ENCODE results near the gene AGAP3. TPM values are rescaled to one million over a fixed set of nuclear protein-coding genes. Genes with fewer than 3 reads are reported as not detected.
A peak's percentile ranks its signal among the peaks of the same experiment; 100 is the strongest.

AGAP3 gene
- total and polyA plus RNA-seq, 2 donors (not counting 1 experiment from before 2014, with no cell fraction given), result 21.1 to 22.3 TPM

DNA sequence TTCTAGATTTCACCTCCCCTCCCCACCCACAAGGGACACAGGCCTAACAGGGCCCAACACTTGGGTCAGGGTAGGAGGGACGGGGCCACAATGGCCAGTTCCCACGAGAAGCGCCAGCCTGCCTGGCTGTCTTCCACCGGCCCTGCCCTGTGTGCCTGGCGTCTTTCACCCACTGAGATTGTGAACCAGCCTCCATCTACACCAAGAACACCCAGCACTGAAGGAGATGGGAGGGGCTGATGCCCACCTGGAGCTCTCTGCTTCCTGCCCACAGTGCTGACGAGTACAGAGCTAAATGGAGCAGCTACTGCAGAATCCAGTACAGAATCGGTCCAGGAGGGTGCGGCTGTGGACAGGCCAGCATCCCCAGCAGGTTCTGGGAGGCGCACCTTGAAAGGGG is 40.3 kb upstream of the AGAP3 start:
- H3K27me3 Mint-ChIP-seq, result no peaks in the 10 kb centered on the region
- Histone ChIP-seq H3K4me1 (ENCODE audit: control insufficient read depth in 2 of 2, insufficient read depth in 2 of 2, low read length in 2 of 2) (no peaks in the 10 kb centered on the region), H3K27me3 (replicated peaks in 1 of 4; ENCODE audit: control extremely low read depth in 1 of 4, control insufficient read depth in 3 of 4, insufficient read depth in 4 of 4, low read length in 3 of 4) (peaks cover 0 to 3% (median 0%) of the 10 kb centered on the region in 4 experiments), H3K27ac (ENCODE audit: low read length in 2 of 2) (no peak overlapping the region), H3K4me2 (replicated peaks; ENCODE audit: low read depth, low read length, poor library complexity, severe bottlenecking) (no peak overlapping the region), H2AFZ (ENCODE audit: insufficient read depth, low read depth, low read length, poor library complexity, severe bottlenecking) (no peak overlapping the region), H4K20me1 (ENCODE audit: control insufficient read depth, insufficient read depth, low read length, poor library complexity, severe bottlenecking) (no peaks in the 10 kb centered on the region), H3K79me2 (ENCODE audit: control insufficient read depth, insufficient read depth, low read length) (no peaks in the 10 kb centered on the region), H3K4me3 (ENCODE audit: control extremely low read depth in 1 of 5, extremely low read depth in 1 of 5, insufficient read depth in 1 of 5, low read depth in 2 of 5, low read length in 4 of 5) (no peak overlapping the region), H3K9me3 (ENCODE audit: control extremely low read depth in 1 of 3, control insufficient read depth in 2 of 3, insufficient read depth in 1 of 3, low read length in 2 of 3) (no peaks in the 10 kb centered on the region), H3K9ac (ENCODE audit: low read length) (no peak overlapping the region), H3K36me3 (replicated peaks in 1 of 2; ENCODE audit: control extremely low read depth in 1 of 2, control insufficient read depth in 1 of 2, extremely low read depth in 1 of 2, insufficient read depth in 2 of 2, low read length in 1 of 2) (no peaks in the 10 kb centered on the region)
- H3K4me1 Mint-ChIP-seq, result no peaks in the 10 kb centered on the region
- 93% methylated on average over 9 of the region's 9 CpGs for WGBS (ENCODE audit: insufficient coverage)
- CTCF ChIA-PET, result no interaction called here
- POLR2A ChIA-PET, result interaction anchor here (1.0 kb wide), 1 partner anchor 13 kb away, joined by 4 read pairs; no protein-coding TSS in a partner anchor
- H3K4me3 Mint-ChIP-seq, result no peak overlapping the region
- no peak for TF ChIP-seq EZH2 (IDR thresholded peaks at IDR 0.05; ENCODE audit: borderline replicate concordance, insufficient read depth, low read depth, low read length, poor library complexity, severe bottlenecking)
- TF ChIP-seq, protein P1, sequence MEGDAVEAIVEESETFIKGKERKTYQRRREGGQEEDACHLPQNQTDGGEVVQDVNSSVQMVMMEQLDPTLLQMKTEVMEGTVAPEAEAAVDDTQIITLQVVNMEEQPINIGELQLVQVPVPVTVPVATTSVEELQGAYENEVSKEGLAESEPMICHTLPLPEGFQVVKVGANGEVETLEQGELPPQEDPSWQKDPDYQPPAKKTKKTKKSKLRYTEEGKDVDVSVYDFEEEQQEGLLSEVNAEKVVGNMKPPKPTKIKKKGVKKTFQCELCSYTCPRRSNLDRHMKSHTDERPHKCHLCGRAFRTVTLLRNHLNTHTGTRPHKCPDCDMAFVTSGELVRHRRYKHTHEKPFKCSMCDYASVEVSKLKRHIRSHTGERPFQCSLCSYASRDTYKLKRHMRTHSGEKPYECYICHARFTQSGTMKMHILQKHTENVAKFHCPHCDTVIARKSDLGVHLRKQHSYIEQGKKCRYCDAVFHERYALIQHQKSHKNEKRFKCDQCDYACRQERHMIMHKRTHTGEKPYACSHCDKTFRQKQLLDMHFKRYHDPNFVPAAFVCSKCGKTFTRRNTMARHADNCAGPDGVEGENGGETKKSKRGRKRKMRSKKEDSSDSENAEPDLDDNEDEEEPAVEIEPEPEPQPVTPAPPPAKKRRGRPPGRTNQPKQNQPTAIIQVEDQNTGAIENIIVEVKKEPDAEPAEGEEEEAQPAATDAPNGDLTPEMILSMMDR (IDR thresholded peaks at IDR 0.05), result no peak
- no peaks in the 10 kb centered on the region for H3K9me3 Mint-ChIP-seq (ENCODE audit: insufficient read depth)
- no peak overlapping the region for H3K27ac Mint-ChIP-seq
- intact Hi-C loops (cut with micrococcal nuclease), result no loop called here
- ATAC-seq (ENCODE audit: low read depth) (no peak), DNase-seq (no peak)

DNA sequence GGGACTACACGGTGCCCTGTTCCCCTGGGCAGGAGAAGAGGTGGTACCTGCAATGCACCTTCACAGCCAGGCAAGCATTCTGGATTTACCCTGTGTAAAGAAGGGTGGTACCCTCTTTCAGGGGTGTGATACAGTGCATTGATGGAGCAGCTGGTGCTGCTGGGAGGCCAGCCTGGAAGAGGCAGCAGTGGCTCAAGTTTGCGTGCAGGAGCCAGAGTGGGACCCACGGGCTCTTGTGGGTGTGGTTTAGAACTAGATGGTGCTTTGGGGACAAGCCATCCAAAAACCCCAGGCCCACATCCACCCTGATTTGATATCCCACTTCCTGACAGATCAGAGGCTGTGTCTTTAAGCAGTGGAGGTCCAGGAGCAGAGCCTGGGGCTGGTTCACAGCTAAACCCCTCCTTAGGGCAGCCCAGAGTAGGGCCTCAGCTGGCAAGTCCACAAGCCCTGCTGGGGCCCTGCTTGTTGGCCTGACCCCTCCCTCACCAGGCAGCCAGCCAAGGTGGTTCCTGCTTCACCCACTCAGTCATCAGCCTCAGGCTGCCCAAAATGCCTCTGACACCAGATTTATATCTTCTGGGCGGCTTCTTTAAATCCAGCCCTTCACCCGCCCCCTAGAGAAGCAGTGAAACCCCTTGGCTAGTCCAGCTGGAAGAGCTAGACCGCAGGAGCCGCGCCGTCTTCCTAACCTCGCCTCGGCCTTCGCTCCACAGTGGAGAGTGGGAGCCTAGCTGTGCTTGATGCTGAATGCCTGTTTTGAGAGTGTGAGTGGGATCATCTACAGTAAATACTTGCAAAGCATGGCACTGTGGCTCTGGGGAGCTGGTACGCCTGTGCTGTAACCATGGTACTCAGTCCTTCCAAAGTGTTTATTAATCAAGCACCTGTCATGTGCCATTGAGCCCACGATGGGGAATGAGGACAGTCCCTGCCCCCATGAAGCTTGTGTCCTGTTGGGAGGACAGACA is 39.4 kb upstream of the AGAP3 start:
- ATAC-seq (ENCODE audit: low read depth) (no peak), DNase-seq (no peak)
- no peak overlapping the region for H3K9ac ChIP-seq (ENCODE audit: low read length)
- no peak overlapping the region for H3K27ac ChIP-seq (ENCODE audit: low read length in 2 of 2)
- H3K9me3 ChIP-seq (ENCODE audit: control extremely low read depth in 1 of 3, control insufficient read depth in 2 of 3, insufficient read depth in 1 of 3, low read length in 2 of 3), result no peaks in the 10 kb centered on the region
- Mint-ChIP-seq H3K27me3 (no peaks in the 10 kb centered on the region), H3K4me3 (no peak overlapping the region), H3K9me3 (ENCODE audit: insufficient read depth) (no peaks in the 10 kb centered on the region), H3K4me1 (peaks cover 2% of the 10 kb centered on the region), H3K27ac (peak overlapping the region; percentile 4)
- H3K36me3 ChIP-seq (replicated peaks in 1 of 2; ENCODE audit: control extremely low read depth in 1 of 2, control insufficient read depth in 1 of 2, extremely low read depth in 1 of 2, insufficient read depth in 2 of 2, low read length in 1 of 2), result no peaks in the 10 kb centered on the region
- intact Hi-C loops (cut with micrococcal nuclease), result no loop called here
- 62% methylated on average over 11 of the region's 14 CpGs for WGBS (ENCODE audit: insufficient coverage)
- H3K79me2 ChIP-seq (ENCODE audit: control insufficient read depth, insufficient read depth, low read length), result no peaks in the 10 kb centered on the region
- CTCF ChIA-PET, result no interaction called here
- peaks cover 0 to 8% (median 2%) of the 10 kb centered on the region in 4 experiments for H3K27me3 ChIP-seq (replicated peaks in 1 of 4; ENCODE audit: control extremely low read depth in 1 of 4, control insufficient read depth in 3 of 4, insufficient read depth in 4 of 4, low read length in 3 of 4)
- POLR2A ChIA-PET, result interaction anchor here (1.0 kb wide), 1 partner anchor 12 kb away, joined by 4 read pairs; no protein-coding TSS in a partner anchor
- H3K4me2 ChIP-seq (replicated peaks; ENCODE audit: low read depth, low read length, poor library complexity, severe bottlenecking), result no peak overlapping the region
- no peak for TF ChIP-seq EZH2 (IDR thresholded peaks at IDR 0.05; ENCODE audit: borderline replicate concordance, insufficient read depth, low read depth, low read length, poor library complexity, severe bottlenecking)
- TF ChIP-seq, protein P1 (IDR thresholded peaks at IDR 0.05), result no peak
- no peak overlapping the region for H3K4me3 ChIP-seq (ENCODE audit: control extremely low read depth in 1 of 5, extremely low read depth in 1 of 5, insufficient read depth in 1 of 5, low read depth in 2 of 5, low read length in 4 of 5)
- H3K4me1 ChIP-seq (ENCODE audit: control insufficient read depth in 2 of 2, insufficient read depth in 2 of 2, low read length in 2 of 2), result no peaks in the 10 kb centered on the region
- no peaks in the 10 kb centered on the region for H4K20me1 ChIP-seq (ENCODE audit: control insufficient read depth, insufficient read depth, low read length, poor library complexity, severe bottlenecking)
- H2AFZ ChIP-seq (ENCODE audit: insufficient read depth, low read depth, low read length, poor library complexity, severe bottlenecking), result no peak overlapping the region
